Heart right ventricle (tissue), 16 donors: ENCODE data around the gene TMEM154. TPM values are rescaled to one million over a fixed set of nuclear protein-coding genes. Genes with fewer than 3 reads are reported as not detected.
A peak's percentile ranks its signal among the peaks of the same experiment; 100 is the strongest.

ENCODE experiments used
- ATAC-seq, 8 donors: fragments of 200-7000 bp; cut with Tn5 transposase; one replicate each; pipeline ENCODE4 v1.9.1; 2020; ENCODE audit warnings: mild to moderate bottlenecking in 8 of 8, moderate library complexity in 8 of 8, moderate number of reproducible peaks in 1 of 8
- DNase-seq, 2 donors: peaks; one replicate each; pipeline ENCODE4 v3.0.0-alpha.2; 2020
- H3K27ac ChIP-seq, 10 donors: fragments of 200-600 bp; sonication (generic) in 2 of 10; one replicate each; pipeline versions ENCODE4 v1.5.0 to v1.8.0; 2020 to 2022; ENCODE audit warnings: mild to moderate bottlenecking in 3 of 10
- H3K27me3 ChIP-seq, 7 donors: fragments of 200-600 bp; one replicate each; pipeline ENCODE4 v1.8.0; 2021 to 2022; ENCODE audit warnings: mild to moderate bottlenecking in 2 of 7
- H3K36me3 ChIP-seq, 9 donors: fragments of 200-600 bp; sonication (generic) in 1 of 9; one replicate each; pipeline versions ENCODE4 v1.5.0 to v1.8.0; 2020 to 2022; ENCODE audit warnings: mild to moderate bottlenecking in 2 of 9
- H3K4me1 ChIP-seq, 9 donors: fragments of 200-600 bp; sonication (generic) in 1 of 9; one replicate each; pipeline versions ENCODE4 v1.5.0 to v1.8.0; 2020 to 2022; ENCODE audit warnings: mild to moderate bottlenecking in 4 of 9
- H3K4me3 ChIP-seq, 10 donors: fragments of 200-600 bp; sonication (generic) in 2 of 10; one replicate each; pipeline versions ENCODE4 v1.5.0 to v1.8.0; 2020 to 2022; ENCODE audit warnings: mild to moderate bottlenecking in 7 of 10, moderate library complexity in 2 of 10
- H3K9me3 ChIP-seq, 11 donors: fragments of 200-600 bp in 10 of 11; sonication (generic) in 2 of 11; one replicate each; pipeline versions ENCODE4 v1.5.0 to v1.8.0; 2013 to 2022; ENCODE audit warnings: mild to moderate bottlenecking in 2 of 11, control low read depth in 1 of 11, moderate library complexity in 1 of 11
- WGBS, 2 donors: extraction: QIAGEN DNeasy Blood & Tissue Kit; methylation state at CpG; one replicate each; pipeline ENCODE4 v1.1.7; 2013; ENCODE audit warnings: inconsistent platforms in 1 of 2; 5-methylcytosine and 5-hydroxymethylcytosine counted together
- intact Hi-C, 10 donors: fragments of 100-400 bp; cut with DNase I; formaldehyde crosslinking; loops; one replicate each; pipeline versions ENCODE4 v1.11.1 to v1.14.2; 2022
- polyA plus RNA-seq, 2 donors: library from polyadenylated mRNA; stranded (reverse); fragments of 200-250 nt; gene quantifications; one replicate each; pipeline ENCODE4 v1.2.3, GENCODE V29; 2013
- total RNA-seq, 10 donors: library from RNA; stranded (reverse); fragmentation: NEBNext Ultra II Directional in 3 of 10; extraction: Animal tissue kit (Norgen Biotek cat#: 25700) in 3 of 10; gene quantifications; one replicate each; pipeline versions ENCODE4 v1.2.1 to v1.2.4, GENCODE V29; 2021 to 2023
- TF ChIP-seq, protein P1 (sequence below), 9 donors: fragments of 200-600 bp; sonication (generic) in 2 of 9; IDR thresholded peaks; one replicate each; pipeline versions ENCODE4 v1.5.0 to v1.8.0; 2021 to 2022; ENCODE audit warnings: antibody characterized with exemption in 9 of 9, mild to moderate bottlenecking in 5 of 9, moderate library complexity in 1 of 9
- donor health status: Arrhythmogenic right ventricular cardiomyopathy.
- donor health status: ischemic (EF 13 %, LVEDD 7.1; RV severe dilation, severe dysfunction).
- donor health status: healthy with polysubstance abuse.
- donor health status: DM: no; HTN: yes; CAD: no.
- donor health status: DM: no; HTN: no; CAD: no.
- donor health status: ischemic (EF 25% LVEDD 6.9; RV normal size, moderate dysfunction).
- donor health status: ischemic (EF 25% LVEDD 5.7; RV mildly dilated, moderate dysfunction).
- donor health status: healthy.
- donor health status: DM: yes; HTN: yes; CAD: no.
- donor health status: Ischemic cardiomyopathy.
- donor health status: ischemic (EF 35%, LVEDD 5.7; RV mildly dilated, moderate dysfunction).
- donor health status: nonischemic (EF 11% LVEDD 7.7; RV severe dilation, severe dysfunction).
- donor health status: DM: yes; HTN: yes; CAD: no.
- donor health status: PGD.
- donor health status: ischemic (EF 29% LVEDD 5.4; RV normal size, mild dysfunction).
- donor health status: nonischemic (EF 23%, LVEDD 6.1; RV moderate dilation, normal function).

Gene TMEM154
- total and polyA plus RNA-seq, 12 donors: 0.25 to 5.4 (median 1.8) TPM

DNA sequence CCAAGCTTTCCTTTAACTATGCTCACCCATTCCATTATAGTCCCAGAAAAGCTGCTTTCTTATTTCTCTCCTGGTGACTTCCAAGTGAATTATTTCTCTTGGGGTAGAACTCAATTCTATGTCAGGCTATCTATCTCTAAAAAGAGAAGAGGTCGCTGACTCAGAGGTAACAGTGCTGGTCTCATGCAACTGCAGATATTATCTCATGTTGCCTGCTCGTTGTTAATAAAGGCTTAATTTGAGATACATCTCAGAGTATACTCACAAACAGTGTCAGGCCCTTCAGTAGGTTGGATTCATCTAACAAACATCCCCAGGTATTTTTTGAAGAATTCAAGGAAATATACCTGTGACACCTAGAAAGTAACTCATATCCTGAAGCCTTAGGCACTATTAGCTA is 2.7 kb downstream of the TMEM154 start:
- H3K4me1 ChIP-seq: peaks cover 0 to 23% (median 0%) of the 10 kb centered on the region in 9 donors
- peaks cover 0 to 7% (median 0%) of the 10 kb centered on the region in 9 donors for H3K36me3 ChIP-seq
- ATAC-seq (no peak), DNase-seq (no peak)
- H3K27ac ChIP-seq: no peak overlapping the region
- intact Hi-C loops: no loop called here
- TF ChIP-seq, protein P1, sequence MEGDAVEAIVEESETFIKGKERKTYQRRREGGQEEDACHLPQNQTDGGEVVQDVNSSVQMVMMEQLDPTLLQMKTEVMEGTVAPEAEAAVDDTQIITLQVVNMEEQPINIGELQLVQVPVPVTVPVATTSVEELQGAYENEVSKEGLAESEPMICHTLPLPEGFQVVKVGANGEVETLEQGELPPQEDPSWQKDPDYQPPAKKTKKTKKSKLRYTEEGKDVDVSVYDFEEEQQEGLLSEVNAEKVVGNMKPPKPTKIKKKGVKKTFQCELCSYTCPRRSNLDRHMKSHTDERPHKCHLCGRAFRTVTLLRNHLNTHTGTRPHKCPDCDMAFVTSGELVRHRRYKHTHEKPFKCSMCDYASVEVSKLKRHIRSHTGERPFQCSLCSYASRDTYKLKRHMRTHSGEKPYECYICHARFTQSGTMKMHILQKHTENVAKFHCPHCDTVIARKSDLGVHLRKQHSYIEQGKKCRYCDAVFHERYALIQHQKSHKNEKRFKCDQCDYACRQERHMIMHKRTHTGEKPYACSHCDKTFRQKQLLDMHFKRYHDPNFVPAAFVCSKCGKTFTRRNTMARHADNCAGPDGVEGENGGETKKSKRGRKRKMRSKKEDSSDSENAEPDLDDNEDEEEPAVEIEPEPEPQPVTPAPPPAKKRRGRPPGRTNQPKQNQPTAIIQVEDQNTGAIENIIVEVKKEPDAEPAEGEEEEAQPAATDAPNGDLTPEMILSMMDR (IDR thresholded peaks at IDR 0.05): no peak
- H3K27me3 ChIP-seq: no peaks in the 10 kb centered on the region
- H3K9me3 ChIP-seq: no peaks in the 10 kb centered on the region
- WGBS, 2 donors: 88 to 89% methylated on average over 2 of the region's 2 CpGs
- peak overlapping the region in 1 of 10 donors; percentile 62 for H3K4me3 ChIP-seq

DNA sequence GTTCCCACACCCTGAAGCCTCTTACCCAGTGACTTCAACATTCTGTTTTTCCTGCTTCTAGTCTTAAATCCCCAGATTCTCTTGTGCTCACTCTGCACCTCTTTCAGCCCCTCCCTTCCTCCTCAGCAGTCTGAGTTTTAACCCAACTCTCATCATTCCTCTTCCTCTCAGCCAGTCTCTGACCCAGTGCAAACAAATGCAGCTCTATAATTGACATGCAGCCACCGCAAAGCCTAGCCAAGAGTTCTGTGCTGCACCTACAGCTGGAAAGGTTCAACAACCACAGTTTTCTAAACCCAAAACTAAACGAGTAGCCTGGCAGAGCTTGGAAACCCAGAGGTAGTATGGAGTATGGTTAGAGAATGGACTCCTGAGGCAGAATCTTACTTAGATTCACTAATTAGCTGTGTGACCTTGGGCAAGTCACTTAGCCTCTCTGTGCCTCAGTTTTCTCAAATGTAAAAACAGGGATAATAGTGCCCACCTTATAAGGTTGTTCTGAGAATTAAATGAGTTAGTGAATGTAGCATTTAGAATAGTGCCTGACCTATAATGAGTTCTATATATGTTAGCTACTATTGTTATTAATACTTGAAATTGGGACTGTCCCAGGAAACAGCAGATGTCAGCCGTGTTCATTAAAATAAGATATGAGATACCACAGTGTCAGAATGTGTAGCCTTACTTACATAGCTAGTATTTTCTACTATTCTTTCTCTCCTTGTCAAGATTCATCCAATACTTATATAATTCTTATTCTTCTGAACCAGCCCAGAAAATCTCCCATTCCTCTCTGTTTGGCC is 3.5 kb downstream of the TMEM154 start:
- no peak overlapping the region for H3K27ac ChIP-seq
- H3K4me1 ChIP-seq: peaks cover 0 to 23% (median 0%) of the 10 kb centered on the region in 9 donors
- no peak for ATAC-seq
- no peaks in the 10 kb centered on the region for H3K9me3 ChIP-seq
- H3K4me3 ChIP-seq: no peak overlapping the region
- TF ChIP-seq, protein P1 (IDR thresholded peaks at IDR 0.05): no peak
- intact Hi-C loops: no loop called here
- no peaks in the 10 kb centered on the region for H3K27me3 ChIP-seq
- DNase-seq: no peak
- peaks cover 0 to 7% (median 0%) of the 10 kb centered on the region in 9 donors for H3K36me3 ChIP-seq
- WGBS, 2 donors: 77 to 78% methylated on average over 3 of the region's 3 CpGs

DNA sequence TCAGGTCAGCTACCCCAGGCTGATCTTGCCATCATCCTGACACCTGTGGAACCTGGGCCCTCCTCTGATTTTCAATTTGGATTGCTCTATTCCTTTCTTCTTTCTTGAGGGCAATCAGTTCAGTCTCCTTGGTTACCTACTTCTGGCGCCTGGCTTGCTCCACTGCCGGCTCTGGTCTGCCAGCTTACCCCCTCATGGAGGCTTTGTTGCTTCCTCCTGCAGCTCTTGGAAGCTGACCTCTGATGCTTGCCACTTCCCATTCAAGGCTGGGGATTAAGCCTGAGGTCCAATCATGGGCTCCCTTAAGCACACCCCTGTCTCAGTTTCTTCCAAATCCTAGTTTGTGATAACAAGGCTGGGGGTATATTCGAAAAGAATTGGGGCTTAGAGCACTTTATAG is 5.4 kb downstream of the TMEM154 start:
- Histone ChIP-seq H3K4me3 (no peak overlapping the region), H3K36me3 (peaks cover 0 to 7% (median 0%) of the 10 kb centered on the region in 9 donors), H3K4me1 (peaks cover 0 to 12% (median 0%) of the 10 kb centered on the region in 9 donors), H3K9me3 (no peaks in the 10 kb centered on the region), H3K27ac (no peak overlapping the region), H3K27me3 (no peaks in the 10 kb centered on the region)
- intact Hi-C loops: no loop called here
- DNase-seq (no peak), ATAC-seq (no peak)
- TF ChIP-seq, protein P1 (IDR thresholded peaks at IDR 0.05): no peak
- 89 to 92% methylated on average over 3 of the region's 3 CpGs for WGBS, 2 donors

DNA sequence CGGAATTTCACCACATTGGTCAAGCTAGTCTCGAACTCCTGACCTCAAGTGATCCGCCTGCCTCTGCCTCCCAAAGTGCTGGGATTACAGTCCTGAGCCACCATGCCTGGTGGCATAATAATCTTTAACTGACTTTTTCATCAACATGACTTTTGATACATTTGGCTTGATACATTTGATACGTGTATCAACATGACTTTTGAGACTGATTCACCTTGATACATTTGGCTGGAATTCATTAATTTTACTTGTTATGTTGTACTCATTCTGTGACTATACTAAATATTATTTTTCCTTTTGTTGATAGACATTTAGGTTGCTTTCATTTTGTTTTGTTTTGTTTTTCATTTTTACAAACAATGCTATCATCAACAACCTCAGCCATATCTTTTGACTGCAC is 6.3 kb downstream of the TMEM154 start:
- 95 to 97% methylated on average over 4 of the region's 4 CpGs for WGBS, 2 donors

More for the DNA sequence above, 6.3 kb downstream of the TMEM154 start:
- Histone ChIP-seq H3K4me3 (no peak overlapping the region), H3K27me3 (no peaks in the 10 kb centered on the region), H3K4me1 (peaks cover 0 to 4% (median 0%) of the 10 kb centered on the region in 9 donors), H3K36me3 (peaks cover 0 to 7% (median 0%) of the 10 kb centered on the region in 9 donors), H3K27ac (no peak overlapping the region), H3K9me3 (no peaks in the 10 kb centered on the region)
- ATAC-seq: no peak
- no peak for DNase-seq
- TF ChIP-seq, protein P1 (IDR thresholded peaks at IDR 0.05): no peak
- intact Hi-C loops: no loop called here
